NCI-H146 treated with DMSO at 0.1 percent for 48 hours (cell line): ENCODE measurements around the gene NDST1.
A peak's percentile ranks its signal among the peaks of the same experiment; 100 is the strongest.
"Not testable (repeated sequence)": the region's sequence is repeated elsewhere in the genome, so short reads cannot be mapped to it uniquely, and the experiment has no call there.

Experiments used
- DNase-seq: peaks from one replicate; lab custom pipeline; 2025; ENCODE audit not compliant: unreplicated experiment; lab: John Stamatoyannopoulos, UW

Gene NDST1

GRCh38 chr5:150506571-150507473, 1.1 kb upstream of the NDST1 start:
- no peak for DNase-seq

- no peak for DNase-seq
Measured at GRCh38 chr5:150508277-150508640, 328 bp downstream of the NDST1 start.

GRCh38 chr5:150508828-150509227, 897 bp downstream of the NDST1 start:
- no peak for DNase-seq

GRCh38 chr5:150509992-150510391, 2.1 kb downstream of the NDST1 start:
- no peak for DNase-seq

GRCh38 chr5:150510460-150511263, 2.7 kb downstream of the NDST1 start:
- no peak for DNase-seq

- DNase-seq, result no peak
Measured at GRCh38 chr5:150511578-150512367, 3.8 kb downstream of the NDST1 start.

GRCh38 chr5:150512368-150512747, 4.4 kb downstream of the NDST1 start:
- no peak for DNase-seq

- no peak for DNase-seq
Measured at GRCh38 chr5:150513375-150514309, 5.7 kb downstream of the NDST1 start.

- no peak for DNase-seq
Measured at GRCh38 chr5:150514708-150515211, 6.8 kb downstream of the NDST1 start.

- DNase-seq, result no peak
Measured at GRCh38 chr5:150515446-150515845, 7.5 kb downstream of the NDST1 start.

- DNase-seq, result no peak
Measured at GRCh38 chr5:150516011-150516410, 8.1 kb downstream of the NDST1 start.

- peak; percentile 71 for DNase-seq
Measured at GRCh38 chr5:150517272-150518152, 9.6 kb downstream of the NDST1 start.

- DNase-seq, result not testable (repeated sequence)
Measured at GRCh38 chr5:150518712-150519559, 11.0 kb downstream of the NDST1 start.

GRCh38 chr5:150519560-150519945, 11.6 kb downstream of the NDST1 start:
- no peak for DNase-seq

GRCh38 chr5:150519978-150520377, 12.0 kb downstream of the NDST1 start:
- DNase-seq, result no peak

- DNase-seq, result no peak
Measured at GRCh38 chr5:150520747-150521521, 13.0 kb downstream of the NDST1 start.

- DNase-seq, result no peak
Measured at GRCh38 chr5:150521522-150521817, 13.5 kb downstream of the NDST1 start.
